HL-60 (cell line): Measurements from ENCODE around the gene HMCN2.

Source experiments
- DNase-seq, 2 experiments: peaks; one replicate each; pipeline ENCODE4 v3.0.0-alpha.2; 2010 to 2020; ENCODE audit warnings: low read depth in 1 of 2, low spot score in 1 of 2
- H3K27ac ChIP-seq: fragments of 250-450 bp; sonication (Bioruptor Pico); replicated peaks from 2 replicates; pipeline ENCODE4 v1.5.1; 2020; ENCODE audit warnings: mild to moderate bottlenecking, moderate library complexity
- H3K27me3 ChIP-seq: fragments of 250-450 bp; sonication (Bioruptor Pico); 2 replicates; pipeline ENCODE4 v1.5.1; 2021; ENCODE audit warnings: mild to moderate bottlenecking, moderate library complexity; ENCODE audit not compliant: insufficient read depth, poor library complexity, severe bottlenecking
- H3K4me3 ChIP-seq: replicated peaks from 2 replicates; pipeline ENCODE4 v1.5.1; 2011; ENCODE audit warnings: mild to moderate bottlenecking, control low read depth, low read length; ENCODE audit not compliant: insufficient read depth
- CTCF ChIP-seq: IDR thresholded peaks from one replicate; pipeline ENCODE4 v1.5.1; 2011; ENCODE audit warnings: low read length, control low read depth, inconsistent platforms; ENCODE audit not compliant: insufficient read depth
- GABPA ChIP-seq: IDR thresholded peaks from 2 replicates; pipeline ENCODE4 v1.6.1; 2012; ENCODE audit warnings: low read depth
- POLR2AphosphoS5 ChIP-seq: IDR thresholded peaks from 2 replicates; pipeline ENCODE4 v1.6.1; 2012; ENCODE audit warnings: low read depth
- REST ChIP-seq: IDR thresholded peaks from 2 replicates; pipeline ENCODE4 v1.6.1; 2012; ENCODE audit warnings: low read depth; ENCODE audit not compliant: insufficient replicate concordance
- SPI1 ChIP-seq: IDR thresholded peaks from 2 replicates; pipeline ENCODE4 v1.6.1; 2012; ENCODE audit warnings: low read depth, mild to moderate bottlenecking, borderline replicate concordance

Gene HMCN2

GRCh38 chr9:130373679-130374325 is 108.2 kb downstream of the HMCN2 start:
- Histone ChIP-seq H3K4me3 (no peak overlapping the region), H3K27me3 (no peaks in the 10 kb centered on the region), H3K27ac (no peak overlapping the region)
- TF ChIP-seq POLR2AphosphoS5 = no peak
- no peak for TF ChIP-seq REST
- no peak for TF ChIP-seq CTCF
- TF ChIP-seq GABPA = no peak
- no peak for TF ChIP-seq SPI1
- DNase-seq = no peak

GRCh38 chr9:130377612-130378011 is 112.1 kb downstream of the HMCN2 start:
- no peaks in the 10 kb centered on the region for H3K27me3 ChIP-seq
- TF ChIP-seq SPI1 = no peak
- TF ChIP-seq POLR2AphosphoS5 = no peak
- no peak for TF ChIP-seq GABPA
- TF ChIP-seq REST = no peak
- TF ChIP-seq CTCF = no peak
- no peak for DNase-seq
- no peak overlapping the region for H3K27ac ChIP-seq
- no peak overlapping the region for H3K4me3 ChIP-seq

GRCh38 chr9:130378875-130379648 is 113.5 kb downstream of the HMCN2 start:
- no peak overlapping the region for H3K4me3 ChIP-seq
- no peaks in the 10 kb centered on the region for H3K27me3 ChIP-seq
- no peak overlapping the region for H3K27ac ChIP-seq
- no peak for DNase-seq
- TF ChIP-seq GABPA (no peak), REST (no peak), SPI1 (no peak), CTCF (no peak), POLR2AphosphoS5 (no peak)
